Measurements from ENCODE around the gene PARD3B. TPM values are rescaled to one million over a fixed set of nuclear protein-coding genes. Genes with fewer than 3 reads are reported as not detected.

PARD3B gene
- total RNA-seq, 1 donor from 2014 or later: 1.6 TPM

DNA sequence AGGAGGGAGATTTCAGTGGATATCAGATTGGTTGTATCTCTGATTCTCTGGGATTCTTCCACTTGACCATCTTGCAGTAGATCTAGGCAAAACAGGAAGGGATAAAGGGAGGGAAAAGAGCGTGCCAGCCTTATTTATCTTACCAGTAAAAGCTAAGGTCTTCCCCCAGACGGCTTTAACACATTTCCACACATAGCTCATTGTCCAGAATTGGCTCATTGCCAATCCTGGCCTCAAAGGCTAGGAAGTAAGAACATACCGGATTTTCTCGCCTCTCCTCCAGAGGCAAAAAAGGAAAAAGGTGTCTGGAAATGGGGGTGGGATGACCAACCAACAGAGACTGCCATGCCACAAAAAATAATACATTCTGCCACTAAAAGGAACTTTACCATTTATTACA is 725.4 kb downstream of the PARD3B start:
- no peak for DNase-seq (ENCODE audit: low read depth)
- no peaks in the 10 kb centered on the region for H3K36me3 ChIP-seq (ENCODE audit: control insufficient read depth, insufficient read depth, low read length)
- no peak overlapping the region for H3K4me3 ChIP-seq (ENCODE audit: low read depth, low read length)
- TF ChIP-seq, protein P1, sequence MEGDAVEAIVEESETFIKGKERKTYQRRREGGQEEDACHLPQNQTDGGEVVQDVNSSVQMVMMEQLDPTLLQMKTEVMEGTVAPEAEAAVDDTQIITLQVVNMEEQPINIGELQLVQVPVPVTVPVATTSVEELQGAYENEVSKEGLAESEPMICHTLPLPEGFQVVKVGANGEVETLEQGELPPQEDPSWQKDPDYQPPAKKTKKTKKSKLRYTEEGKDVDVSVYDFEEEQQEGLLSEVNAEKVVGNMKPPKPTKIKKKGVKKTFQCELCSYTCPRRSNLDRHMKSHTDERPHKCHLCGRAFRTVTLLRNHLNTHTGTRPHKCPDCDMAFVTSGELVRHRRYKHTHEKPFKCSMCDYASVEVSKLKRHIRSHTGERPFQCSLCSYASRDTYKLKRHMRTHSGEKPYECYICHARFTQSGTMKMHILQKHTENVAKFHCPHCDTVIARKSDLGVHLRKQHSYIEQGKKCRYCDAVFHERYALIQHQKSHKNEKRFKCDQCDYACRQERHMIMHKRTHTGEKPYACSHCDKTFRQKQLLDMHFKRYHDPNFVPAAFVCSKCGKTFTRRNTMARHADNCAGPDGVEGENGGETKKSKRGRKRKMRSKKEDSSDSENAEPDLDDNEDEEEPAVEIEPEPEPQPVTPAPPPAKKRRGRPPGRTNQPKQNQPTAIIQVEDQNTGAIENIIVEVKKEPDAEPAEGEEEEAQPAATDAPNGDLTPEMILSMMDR (IDR thresholded peaks at IDR 0.05; ENCODE audit: insufficient read depth, low read length, severe bottlenecking): no peak
- no peak for FAIRE-seq
- no peaks in the 10 kb centered on the region for H3K27me3 ChIP-seq (ENCODE audit: control insufficient read depth, insufficient read depth, low read length)

DNA sequence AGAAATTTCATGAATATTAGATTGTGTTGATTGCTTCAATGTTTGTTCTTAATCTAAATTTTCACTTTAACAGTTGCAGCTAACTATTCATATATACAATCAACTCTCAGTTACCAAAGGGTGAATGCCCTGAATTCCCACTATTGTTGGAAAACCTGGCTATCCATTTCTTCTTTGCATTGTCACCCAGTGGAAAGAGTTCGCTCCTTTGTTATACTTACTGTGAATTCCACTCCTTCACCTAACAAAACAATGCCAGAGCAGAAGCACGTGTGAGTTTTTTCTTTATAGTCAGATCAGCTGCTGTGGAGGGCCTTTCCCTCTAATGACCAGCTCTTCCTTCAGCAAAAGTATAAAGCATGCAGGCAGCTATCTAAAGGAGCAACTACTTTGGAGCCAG is 727.9 kb downstream of the PARD3B start:
- no peak for FAIRE-seq
- H3K36me3 ChIP-seq (ENCODE audit: control insufficient read depth, insufficient read depth, low read length): no peaks in the 10 kb centered on the region
- DNase-seq (ENCODE audit: low read depth): no peak
- TF ChIP-seq, protein P1 (IDR thresholded peaks at IDR 0.05; ENCODE audit: insufficient read depth, low read length, severe bottlenecking): no peak
- no peaks in the 10 kb centered on the region for H3K27me3 ChIP-seq (ENCODE audit: control insufficient read depth, insufficient read depth, low read length)
- no peak overlapping the region for H3K4me3 ChIP-seq (ENCODE audit: low read depth, low read length)

DNA sequence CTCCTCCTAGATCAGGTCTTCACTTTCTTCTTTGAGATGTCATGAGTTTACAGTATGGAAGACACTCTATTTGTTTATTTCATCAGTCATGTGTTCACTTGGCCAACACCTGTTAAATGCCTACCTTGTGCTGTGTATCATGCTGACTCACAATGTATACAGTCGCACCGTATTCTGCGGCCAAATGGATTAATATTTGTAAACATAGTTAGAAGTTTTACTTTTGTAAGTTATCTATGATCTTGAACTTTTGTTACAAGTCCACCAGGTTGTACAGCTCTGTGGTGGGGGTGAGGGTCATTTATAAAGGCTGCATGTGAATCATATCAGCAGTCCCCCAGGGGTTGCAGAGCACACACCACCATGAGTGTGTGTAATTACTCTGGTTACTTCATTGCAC is 728.4 kb downstream of the PARD3B start:
- H3K36me3 ChIP-seq (ENCODE audit: control insufficient read depth, insufficient read depth, low read length): no peaks in the 10 kb centered on the region
- TF ChIP-seq, protein P1 (IDR thresholded peaks at IDR 0.05; ENCODE audit: insufficient read depth, low read length, severe bottlenecking): no peak
- H3K4me3 ChIP-seq (ENCODE audit: low read depth, low read length): no peak overlapping the region
- DNase-seq (ENCODE audit: low read depth) (peak; percentile 75), FAIRE-seq (no peak)
- H3K27me3 ChIP-seq (ENCODE audit: control insufficient read depth, insufficient read depth, low read length): no peaks in the 10 kb centered on the region

DNA sequence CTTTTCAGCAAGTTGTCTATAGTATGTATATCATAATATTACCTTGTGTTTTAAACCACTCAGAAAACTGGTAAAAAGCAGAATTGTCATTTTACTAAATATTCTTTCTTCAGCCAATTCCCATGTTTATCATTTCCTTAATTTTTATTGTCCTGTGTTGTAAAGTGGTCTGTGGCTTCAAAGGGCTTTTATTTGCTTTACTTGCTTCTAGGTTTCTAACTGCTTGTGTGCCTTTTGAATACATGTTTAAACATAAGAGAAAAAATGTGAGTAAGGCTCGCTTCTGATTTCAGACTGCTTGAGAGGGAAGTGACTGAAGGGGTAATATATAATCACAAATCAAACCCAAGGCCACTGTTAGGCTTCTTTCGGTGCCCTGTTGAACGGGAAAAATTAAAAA is 729.5 kb downstream of the PARD3B start:
- FAIRE-seq: no peak

DNA sequence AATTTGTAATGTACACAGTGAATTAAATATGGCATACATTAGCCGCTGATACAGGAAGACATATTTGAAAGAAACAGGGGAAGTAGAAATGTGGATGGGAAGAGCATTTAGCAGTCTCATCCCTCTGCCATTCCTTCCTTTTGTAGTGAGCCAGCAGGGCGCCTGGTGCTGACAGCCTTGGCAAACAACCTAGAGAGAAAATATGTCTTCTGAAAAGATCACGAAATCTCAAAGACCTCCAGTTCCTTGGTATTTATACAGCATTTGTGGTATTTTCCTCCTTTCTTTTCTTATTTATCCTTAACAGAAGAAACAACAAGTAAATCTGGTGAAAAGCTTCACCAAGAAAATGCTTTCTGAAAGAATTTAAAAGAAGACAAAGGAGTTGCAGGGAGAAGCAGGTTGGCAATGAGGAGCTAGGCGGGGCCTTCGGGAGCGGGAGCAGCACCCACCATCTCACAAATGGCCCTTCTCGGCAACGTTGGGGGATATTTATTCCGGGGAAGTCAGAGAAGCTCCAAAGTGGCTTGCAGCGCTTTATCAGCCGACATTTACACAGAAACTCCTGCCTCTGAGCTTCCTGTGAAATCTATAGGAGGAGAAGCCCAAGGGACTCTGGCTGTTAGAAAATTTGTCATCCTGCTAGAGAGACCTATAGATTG is 731.0 kb downstream of the PARD3B start:
- peaks cover 1% of the 10 kb centered on the region for H3K27me3 ChIP-seq (ENCODE audit: control insufficient read depth, insufficient read depth, low read length)
- DNase-seq (ENCODE audit: low read depth) (no peak), FAIRE-seq (no peak)
- TF ChIP-seq, protein P1 (IDR thresholded peaks at IDR 0.05; ENCODE audit: insufficient read depth, low read length, severe bottlenecking): no peak
- H3K36me3 ChIP-seq (ENCODE audit: control insufficient read depth, insufficient read depth, low read length): no peaks in the 10 kb centered on the region
- H3K4me3 ChIP-seq (ENCODE audit: low read depth, low read length): no peak overlapping the region

More for the DNA sequence above, 729.5 kb downstream of the PARD3B start:
- Histone ChIP-seq H3K27me3 (ENCODE audit: control insufficient read depth, insufficient read depth, low read length) (peaks cover 1% of the 10 kb centered on the region), H3K4me3 (ENCODE audit: low read depth, low read length) (no peak overlapping the region), H3K36me3 (ENCODE audit: control insufficient read depth, insufficient read depth, low read length) (no peaks in the 10 kb centered on the region)
- DNase-seq (ENCODE audit: low read depth): no peak
- TF ChIP-seq, protein P1 (IDR thresholded peaks at IDR 0.05; ENCODE audit: insufficient read depth, low read length, severe bottlenecking): no peak

Data from bronchial epithelial cell (primary cell).